ENCODE measurements around the gene CDC5L.
A peak's percentile ranks its signal among the peaks of the same experiment; 100 is the strongest.

CDC5L gene

DNA sequence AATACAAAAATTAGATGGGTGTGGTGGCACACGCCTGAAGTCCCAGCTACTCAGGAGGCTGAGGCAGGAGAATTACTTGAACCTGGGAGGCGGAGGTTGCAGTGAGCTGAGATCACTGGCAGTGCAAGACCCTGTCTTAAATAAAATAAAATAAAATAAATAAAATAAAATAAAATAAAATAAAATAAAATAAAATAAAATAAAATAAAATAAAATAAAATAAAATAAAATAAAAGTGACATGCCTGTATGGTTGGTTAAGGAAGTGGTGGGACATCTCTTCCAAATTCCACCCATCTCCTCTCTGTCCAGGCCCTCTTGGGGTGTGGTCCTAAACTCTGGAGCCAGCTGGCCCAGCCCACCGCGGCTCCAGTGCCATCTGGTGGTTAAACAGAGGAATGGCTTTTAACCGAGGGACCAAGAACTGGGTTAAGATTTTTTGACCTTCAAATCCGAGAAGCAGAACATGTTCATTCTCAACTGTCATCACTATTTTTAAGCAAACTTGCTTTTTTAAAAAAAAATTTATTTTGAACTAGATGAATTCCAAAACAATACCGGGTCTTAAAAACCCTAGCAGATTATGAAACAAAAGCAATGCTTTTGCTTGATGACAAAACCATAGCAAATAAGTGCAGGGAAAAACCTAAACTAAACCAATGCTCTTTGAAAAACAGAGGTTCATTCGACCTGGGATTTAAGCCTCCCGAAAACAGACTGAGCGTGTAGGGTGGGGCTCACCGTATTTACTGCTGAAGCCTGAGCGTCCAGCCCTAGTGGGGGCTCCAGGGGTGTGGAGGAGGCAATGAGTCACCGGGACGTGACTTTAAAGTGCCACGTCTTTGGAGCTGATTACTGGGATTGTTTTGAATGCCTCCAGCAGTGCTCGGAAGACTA lies 68.8 kb downstream of the CDC5L start:
- DNase-seq, result peak; percentile 78

GRCh38 chr6:44456966-44457292 lies 69.4 kb downstream of the CDC5L start:
- DNase-seq, result no peak

DNA sequence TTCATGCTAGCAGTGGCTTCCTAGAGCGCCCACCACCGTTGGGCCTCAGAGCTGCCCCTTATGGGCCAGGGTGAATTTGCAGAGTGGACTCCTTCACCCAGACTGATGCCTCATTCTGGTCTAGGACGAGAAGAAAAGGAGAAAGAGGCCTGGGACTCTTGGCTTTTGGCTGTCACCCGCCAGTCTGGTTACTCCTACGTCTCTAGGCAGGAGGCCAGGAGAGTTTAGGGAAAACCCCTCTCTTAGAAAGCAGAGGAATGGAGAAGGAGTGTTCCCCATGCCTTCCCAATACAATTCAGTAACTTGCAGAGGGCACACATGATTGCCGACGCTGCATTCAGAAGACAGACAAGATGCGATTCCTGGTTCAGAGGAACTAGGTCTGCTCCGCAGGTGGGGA lies 70.1 kb downstream of the CDC5L start:
- DNase-seq, result no peak

- no peak for DNase-seq
These were observed 71.0 kb downstream of the CDC5L start for GRCh38 chr6:44458551-44458950.

GRCh38 chr6:44462335-44462734 lies 74.8 kb downstream of the CDC5L start:
- DNase-seq, result no peak

- DNase-seq, result no peak
These were observed 75.6 kb downstream of the CDC5L start for GRCh38 chr6:44462797-44463727.

GRCh38 chr6:44463728-44464450 lies 76.4 kb downstream of the CDC5L start:
- no peak for DNase-seq

- DNase-seq, result no peak
These were observed 77.2 kb downstream of the CDC5L start for GRCh38 chr6:44464527-44465310.

DNA sequence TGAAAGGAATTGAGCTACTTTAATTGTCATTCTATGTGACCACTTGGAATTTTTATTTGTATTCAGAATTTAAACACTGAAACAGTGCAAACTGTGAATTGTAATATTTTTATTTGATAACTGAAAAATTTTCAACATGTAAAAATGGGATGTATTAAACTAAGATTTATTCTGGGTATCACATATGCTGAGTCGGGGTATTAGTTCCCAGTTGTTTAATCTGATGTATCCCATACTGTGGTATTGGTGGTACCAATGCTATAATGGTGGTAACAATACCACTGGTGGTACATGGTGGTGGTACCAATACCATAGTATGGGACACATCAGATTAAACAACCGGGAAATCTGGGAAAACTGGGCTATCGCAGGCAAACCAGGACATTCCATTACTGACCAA lies 79.4 kb downstream of the CDC5L start:
- DNase-seq, result no peak

DNA sequence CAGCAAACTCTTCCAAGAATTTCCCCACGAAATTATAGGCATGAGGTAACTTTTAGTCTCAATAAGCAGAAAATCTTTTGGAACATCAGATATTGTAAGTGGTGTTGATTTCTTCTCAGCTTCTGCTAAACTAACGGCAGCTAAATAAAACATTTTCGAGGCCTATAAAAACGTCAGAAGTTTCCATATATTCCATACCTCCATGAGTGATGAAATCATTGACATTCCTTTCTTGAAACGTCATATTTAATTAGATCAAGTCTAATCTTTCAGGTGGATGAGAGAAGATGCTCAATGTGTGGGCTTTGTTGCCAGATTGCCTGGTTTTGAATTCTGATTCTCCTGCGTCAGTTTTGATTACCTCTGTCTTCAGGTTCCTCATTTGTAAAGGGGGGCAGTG lies 81.3 kb downstream of the CDC5L start:
- no peak for DNase-seq

GRCh38 chr6:44470115-44470464 lies 82.6 kb downstream of the CDC5L start:
- DNase-seq, result no peak

- DNase-seq, result no peak
These were observed 83.2 kb downstream of the CDC5L start for GRCh38 chr6:44470746-44471145.

DNA sequence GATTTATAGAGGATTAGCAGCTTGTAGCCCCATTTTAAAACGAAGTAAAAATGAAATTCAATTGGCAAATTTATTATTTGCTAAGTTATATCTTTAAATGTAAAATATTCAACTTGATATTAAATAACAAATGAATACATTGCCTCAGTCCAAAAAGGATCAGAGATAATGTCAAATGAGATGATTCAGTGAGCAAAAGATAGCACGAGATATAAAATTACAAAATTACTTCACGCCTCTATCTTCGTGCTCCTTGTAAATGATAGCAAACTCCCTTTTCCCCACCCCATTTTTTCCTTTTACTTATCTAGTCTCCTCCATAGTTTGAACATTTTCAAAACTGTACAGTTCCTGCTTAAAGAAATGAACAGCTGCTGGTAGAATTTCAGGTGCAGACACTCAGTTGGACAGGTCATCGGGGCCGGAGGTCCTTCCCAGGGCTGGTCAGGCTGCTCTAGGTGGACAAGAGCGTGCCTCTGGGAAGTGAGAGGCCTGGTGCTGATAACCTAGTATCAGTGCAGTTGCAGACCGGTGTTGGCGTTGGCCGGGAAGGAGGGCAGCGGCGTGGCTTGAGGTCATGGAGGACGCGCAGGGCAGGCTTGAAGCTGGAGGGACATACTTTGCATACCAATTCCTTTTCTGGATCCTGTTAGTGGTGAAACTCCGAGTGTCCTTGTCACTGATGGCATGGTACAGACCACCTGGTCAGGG lies 83.9 kb downstream of the CDC5L start:
- DNase-seq, result no peak

DNA sequence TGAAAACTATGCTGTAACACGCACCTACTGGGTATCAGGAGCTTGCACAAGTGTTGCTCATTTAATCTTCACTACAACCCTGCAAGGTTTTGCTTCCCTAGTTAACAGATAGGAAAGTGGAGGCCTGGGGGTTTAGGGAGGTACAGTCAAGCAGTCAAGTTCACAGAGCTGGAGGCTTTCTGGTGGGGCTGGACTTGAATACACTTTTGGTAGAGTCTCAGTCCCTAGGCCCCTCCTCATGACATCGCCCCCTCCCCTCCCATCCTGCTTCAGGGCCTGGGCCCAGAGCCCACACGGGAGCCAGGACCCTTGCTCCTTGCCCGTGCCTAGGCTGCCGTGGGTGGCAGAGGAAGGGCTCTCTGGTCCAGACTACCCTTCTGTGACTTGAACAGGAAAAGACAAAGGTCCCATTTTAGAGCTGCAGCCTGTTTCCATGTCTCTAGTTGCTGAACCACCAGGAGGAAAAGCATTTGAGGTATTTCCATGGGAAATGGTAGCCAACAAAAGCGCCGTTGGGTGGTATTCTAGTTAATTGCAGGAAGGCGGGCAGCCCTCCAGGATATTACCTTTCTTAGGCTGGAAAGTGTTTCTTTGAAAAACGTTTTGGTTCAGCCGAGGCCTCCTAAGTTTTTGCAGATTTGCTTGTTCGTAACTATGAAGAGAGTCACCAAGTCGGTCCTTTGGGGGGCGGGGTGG lies 84.9 kb downstream of the CDC5L start:
- no peak for DNase-seq

DNA sequence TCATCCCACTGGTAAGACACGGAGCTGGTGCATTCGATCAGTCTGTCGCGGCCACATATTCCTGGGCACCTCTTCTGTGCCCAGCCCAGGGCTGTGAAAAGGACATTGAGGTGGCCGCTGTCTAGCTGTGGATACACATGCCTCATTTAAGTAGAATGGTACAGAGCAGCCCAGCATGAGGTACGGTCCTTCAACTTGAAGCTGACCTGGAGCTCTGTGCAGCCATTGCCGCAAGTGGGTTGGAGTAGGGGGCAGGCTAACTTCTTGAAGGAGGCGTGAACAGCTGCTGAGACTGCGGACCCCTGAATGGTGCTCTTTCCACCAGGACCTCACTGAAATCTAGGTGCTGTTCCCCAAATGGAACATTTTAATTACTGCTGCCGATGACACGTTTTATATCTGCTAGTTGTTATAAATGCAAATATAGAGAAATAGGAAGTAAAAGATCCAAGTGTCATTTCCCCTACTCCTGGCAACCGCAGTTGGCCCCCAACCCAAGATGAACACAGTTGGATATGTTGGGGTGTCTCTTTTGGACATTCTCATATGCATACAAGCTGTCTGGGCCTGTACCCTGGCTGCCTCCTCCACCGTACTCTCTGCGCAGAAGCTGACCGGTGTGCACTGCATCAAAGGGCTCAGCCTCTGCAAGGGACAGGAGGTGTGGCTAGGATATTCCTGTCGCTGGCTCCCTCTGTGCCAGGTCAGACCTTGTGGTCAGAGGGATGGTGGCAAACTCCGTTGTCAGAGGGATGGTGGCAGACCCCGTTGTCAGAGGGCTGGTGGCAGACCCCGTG lies 86.1 kb downstream of the CDC5L start:
- no peak for DNase-seq

DNA sequence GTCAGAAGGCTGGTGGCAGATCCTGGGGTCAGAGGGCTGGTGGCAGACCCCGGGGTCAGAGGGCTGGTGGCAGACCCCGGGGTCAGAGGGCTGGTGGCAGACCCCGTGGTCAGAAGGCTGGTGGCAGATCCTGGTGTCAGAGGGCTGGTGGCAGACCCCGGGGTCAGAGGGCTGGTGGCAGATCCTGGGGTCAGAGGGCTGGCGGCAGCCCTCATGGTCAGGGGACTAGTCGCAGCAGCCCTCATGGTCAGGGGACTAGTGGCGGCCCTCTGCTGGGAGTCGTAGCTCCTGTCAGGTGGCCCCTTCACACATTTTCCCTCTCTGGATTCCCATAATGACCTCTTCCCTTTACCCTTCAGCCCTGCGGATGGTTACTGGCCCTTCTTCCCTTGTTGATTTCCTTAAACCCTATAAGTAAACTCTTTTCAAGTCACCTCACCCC lies 86.7 kb downstream of the CDC5L start:
- DNase-seq, result no peak

DNA sequence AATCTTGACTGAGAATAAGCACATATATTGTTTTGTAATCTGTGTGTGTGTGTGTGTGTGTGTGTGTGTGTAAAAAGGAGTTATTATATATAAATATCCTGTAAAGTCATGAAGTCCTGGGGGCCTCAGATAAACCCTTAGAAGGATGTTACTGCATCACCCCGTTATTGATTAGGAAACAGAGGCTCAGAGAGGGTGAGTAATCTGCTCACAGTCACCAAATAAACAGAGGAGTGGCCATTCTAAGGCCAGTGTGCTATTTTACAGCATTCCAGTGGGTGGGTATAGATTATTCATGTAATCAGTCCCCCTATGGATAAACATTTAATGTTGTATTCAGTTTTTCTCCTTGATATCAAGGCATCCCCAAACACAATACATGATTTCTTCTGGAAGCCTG lies 87.1 kb downstream of the CDC5L start:
- DNase-seq, result no peak

DNA sequence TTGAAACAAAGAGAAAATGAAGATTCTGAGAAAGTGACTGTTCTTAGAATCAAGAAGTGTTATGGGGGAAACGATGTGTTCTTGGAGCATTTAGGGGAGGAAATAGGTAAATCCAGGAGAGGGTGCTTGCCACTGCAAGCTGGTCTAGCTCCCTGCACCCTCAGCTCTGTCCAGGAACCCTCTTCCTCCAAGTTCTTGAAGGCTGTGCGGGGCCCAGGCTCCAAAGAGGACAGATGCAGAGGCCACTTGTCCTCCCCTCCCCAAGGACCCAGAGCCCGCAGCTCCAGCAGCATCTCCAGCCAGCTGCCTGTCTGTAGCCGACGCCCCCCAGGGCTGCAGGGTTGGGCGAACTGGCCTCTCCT lies 87.9 kb downstream of the CDC5L start:
- no peak for DNase-seq

GRCh38 chr6:44475779-44476434 lies 88.4 kb downstream of the CDC5L start:
- peak; percentile 87 for DNase-seq

DNA sequence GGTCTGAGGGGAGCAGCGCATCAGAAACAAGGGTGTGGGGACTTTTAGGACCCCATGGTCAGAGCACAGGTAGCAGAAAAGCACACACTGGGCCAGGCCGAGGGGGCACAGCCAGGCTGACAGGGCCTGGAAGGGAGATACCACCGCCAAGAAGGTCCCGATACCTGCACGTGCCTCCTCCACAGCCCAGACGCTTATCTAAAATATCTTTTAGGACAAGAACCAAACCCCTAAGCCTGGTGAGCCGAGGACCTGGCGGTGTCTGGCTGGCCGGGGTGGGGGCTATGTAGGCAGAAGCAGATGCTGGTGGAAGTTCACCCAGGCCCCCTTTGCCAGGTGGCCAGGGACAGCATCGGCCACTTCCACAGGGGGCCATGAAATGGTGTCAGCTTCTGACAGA lies 89.3 kb downstream of the CDC5L start:
- no peak for DNase-seq
